ENCODE data around the gene STX16. TPM values are rescaled to one million over a fixed set of nuclear protein-coding genes. Genes with fewer than 3 reads are reported as not detected.
A peak's percentile ranks its signal among the peaks of the same experiment; 100 is the strongest.

The STX16 gene
- total and polyA plus RNA-seq, 9 of the 15 experiments (the other 6 are each of a cell fraction or from before 2014, with no cell fraction given): 4.4 to 43.5 (median 14.7) TPM

DNA sequence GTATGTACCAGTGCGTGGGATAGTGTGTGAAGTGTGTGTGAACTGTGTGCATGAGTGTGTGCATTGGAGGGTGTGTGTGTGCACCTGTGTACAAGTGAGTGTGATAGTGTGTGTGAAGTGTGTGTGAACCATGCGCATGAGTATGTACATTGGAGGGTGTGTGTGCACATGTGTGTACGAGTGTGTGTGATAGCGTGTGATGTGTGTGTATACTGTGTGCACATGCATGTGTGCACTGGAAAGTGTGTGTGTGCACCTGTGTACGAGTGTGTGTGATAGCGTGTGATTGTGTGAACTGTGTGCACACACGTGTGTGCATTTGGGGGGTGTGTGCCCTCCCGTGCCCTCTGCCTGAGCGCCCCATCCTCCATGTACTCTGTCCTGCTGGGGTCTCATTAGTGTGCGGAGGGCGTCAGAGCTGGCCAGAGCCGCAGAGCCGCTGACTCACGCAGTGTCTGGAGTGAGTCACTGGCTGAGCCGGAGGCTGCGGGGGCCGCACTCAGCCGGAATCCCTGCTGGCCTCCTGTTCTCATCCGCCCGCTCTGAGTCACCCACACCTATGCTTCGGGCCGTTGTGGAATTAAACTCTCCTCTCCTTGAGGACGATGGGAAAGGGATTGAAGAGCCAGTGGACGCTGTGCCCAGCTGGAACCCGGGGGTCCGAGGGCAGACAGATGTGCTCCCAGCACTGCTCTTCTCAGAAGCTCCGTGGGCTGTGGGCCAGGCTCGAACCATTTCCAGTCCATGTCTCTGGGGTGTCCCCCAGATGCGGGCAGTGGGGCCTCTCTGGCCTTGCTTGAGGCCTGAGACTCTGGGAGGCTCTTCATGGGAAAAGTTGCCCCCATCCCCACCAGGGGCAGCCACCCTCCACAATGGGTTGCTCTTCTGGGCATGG lies 27.3 kb upstream of the STX16 start (continued):
- no peak for TF ChIP-seq ARID4B (CRISPR knock-in tag; IDR thresholded peaks at IDR 0.05)
- TF ChIP-seq TRIM28 (IDR thresholded peaks at IDR 0.05): no peak
- no peak for TF ChIP-seq FOXM1 (IDR thresholded peaks at IDR 0.05; ENCODE audit: low read depth)
- TF ChIP-seq FOXM1 (CRISPR knock-in tag; IDR thresholded peaks at IDR 0.05; ENCODE audit: low read depth): no peak
- TF ChIP-seq MAFF (IDR thresholded peaks at IDR 0.05; ENCODE audit: low read length): no peak
- 0 out of 2 replicates have a peak, but pooled peaks have one; percentile 27 for TF ChIP-seq ZNF12 (CRISPR knock-in tag; IDR thresholded peaks at IDR 0.05)
- TF ChIP-seq, protein P1, sequence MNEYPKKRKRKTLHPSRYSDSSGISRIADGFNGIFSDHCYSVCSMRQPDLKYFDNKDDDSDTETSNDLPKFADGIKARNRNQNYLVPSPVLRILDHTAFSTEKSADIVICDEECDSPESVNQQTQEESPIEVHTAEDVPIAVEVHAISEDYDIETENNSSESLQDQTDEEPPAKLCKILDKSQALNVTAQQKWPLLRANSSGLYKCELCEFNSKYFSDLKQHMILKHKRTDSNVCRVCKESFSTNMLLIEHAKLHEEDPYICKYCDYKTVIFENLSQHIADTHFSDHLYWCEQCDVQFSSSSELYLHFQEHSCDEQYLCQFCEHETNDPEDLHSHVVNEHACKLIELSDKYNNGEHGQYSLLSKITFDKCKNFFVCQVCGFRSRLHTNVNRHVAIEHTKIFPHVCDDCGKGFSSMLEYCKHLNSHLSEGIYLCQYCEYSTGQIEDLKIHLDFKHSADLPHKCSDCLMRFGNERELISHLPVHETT (CRISPR knock-in tag; conservative IDR thresholded peaks at IDR 0.05 in 1 of 2, IDR thresholded peaks at IDR 0.05 in 1 of 2): peak in 1 of 2 experiments; percentile 73; a peak in 2 of 4 replicates
- TF ChIP-seq NRF1 (conservative IDR thresholded peaks at IDR 0.05 in 1 of 2, IDR thresholded peaks at IDR 0.05 in 1 of 2): peak; percentile 60 to 63
- TF ChIP-seq MCM5 (IDR thresholded peaks at IDR 0.05; ENCODE audit: low read depth): no peak
- TF ChIP-seq HLTF (IDR thresholded peaks at IDR 0.05): peak; percentile 17; the same call in 1 of the 2 replicates
- no peak for TF ChIP-seq HMGXB4 (CRISPR knock-in tag; IDR thresholded peaks at IDR 0.05)
- TF ChIP-seq, protein P2, sequence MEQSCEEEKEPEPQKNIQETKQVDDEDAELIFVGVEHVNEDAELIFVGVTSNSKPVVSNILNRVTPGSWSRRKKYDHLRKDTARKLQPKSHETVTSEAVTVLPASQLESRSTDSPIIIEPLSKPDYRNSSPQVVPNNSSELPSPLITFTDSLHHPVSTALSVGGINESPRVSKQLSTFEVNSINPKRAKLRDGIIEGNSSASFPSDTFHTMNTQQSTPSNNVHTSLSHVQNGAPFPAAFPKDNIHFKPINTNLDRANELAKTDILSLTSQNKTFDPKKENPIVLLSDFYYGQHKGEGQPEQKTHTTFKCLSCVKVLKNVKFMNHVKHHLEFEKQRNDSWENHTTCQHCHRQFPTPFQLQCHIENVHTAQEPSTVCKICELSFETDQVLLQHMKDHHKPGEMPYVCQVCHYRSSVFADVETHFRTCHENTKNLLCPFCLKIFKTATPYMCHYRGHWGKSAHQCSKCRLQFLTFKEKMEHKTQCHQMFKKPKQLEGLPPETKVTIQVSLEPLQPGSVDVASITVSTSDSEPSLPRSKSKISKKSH (CRISPR knock-in tag; IDR thresholded peaks at IDR 0.05): no peak
- peak; percentile 60; the same call in 1 of the 2 replicates for TF ChIP-seq GABPB1 (CRISPR knock-in tag; IDR thresholded peaks at IDR 0.05)
- no peak for TF ChIP-seq NR4A1 (CRISPR knock-in tag; IDR thresholded peaks at IDR 0.05)
- no peak for TF ChIP-seq NR4A1 (tag; IDR thresholded peaks at IDR 0.05)
- TF ChIP-seq NFE2 (IDR thresholded peaks at IDR 0.05; ENCODE audit: low read depth): peak; percentile 92
- TF ChIP-seq JUN (IDR thresholded peaks at IDR 0.05; ENCODE audit: borderline replicate concordance, low read depth, low read length): peak; percentile 99
- peak; percentile 83; the same call in 1 of the 2 replicates for TF ChIP-seq JUN (CRISPR knock-in tag; IDR thresholded peaks at IDR 0.05; ENCODE audit: borderline replicate concordance)
- TF ChIP-seq FOS (IDR thresholded peaks at IDR 0.05; ENCODE audit: extremely low read depth, insufficient read length): peak; percentile 84
- TF ChIP-seq LARP7 (IDR thresholded peaks at IDR 0.05): no peak
